Astrocyte (in vitro differentiated cells and primary cell): ENCODE results near the gene TP53. TPM values are rescaled to one million over a fixed set of nuclear protein-coding genes. Genes with fewer than 3 reads are reported as not detected.

Experiments
- DNase-seq: peaks from one replicate; pipeline ENCODE4 v3.0.0-alpha.2; 2010; ENCODE audit warnings: low read depth
- FAIRE-seq: peaks from 2 replicates; lab custom pipeline; 2011; peaks lifted over from hg19 to GRCh38; lab: Jason Lieb, UNC
- H2AFZ ChIP-seq: 2 replicates; pipeline ENCODE4 v1.6.0; 2012; ENCODE audit warnings: low read depth, low read length, inconsistent platforms
- H3K27ac ChIP-seq: 2 replicates; pipeline ENCODE4 v1.5.1; 2011; ENCODE audit warnings: low read depth, low read length, inconsistent platforms
- H3K27me3 ChIP-seq: 2 replicates; pipeline ENCODE4 v1.6.0; 2011; ENCODE audit warnings: low read length, inconsistent platforms; ENCODE audit not compliant: insufficient read depth
- H3K36me3 ChIP-seq: 2 replicates; pipeline ENCODE4 v1.5.1; 2011; ENCODE audit warnings: low read length, inconsistent platforms; ENCODE audit not compliant: insufficient read depth
- H3K4me1 ChIP-seq: 2 replicates; pipeline ENCODE4 v1.5.1; 2011; ENCODE audit warnings: low read length, inconsistent platforms; ENCODE audit not compliant: insufficient read depth
- H3K4me2 ChIP-seq: 2 replicates; pipeline ENCODE4 v1.6.0; 2012; ENCODE audit warnings: low read length, inconsistent platforms
- H3K4me3 ChIP-seq: 2 replicates; pipeline ENCODE4 v1.5.1; 2011; ENCODE audit warnings: low read depth, mild to moderate bottlenecking, low read length, inconsistent platforms; ENCODE audit not compliant: insufficient read depth
- H3K79me2 ChIP-seq: 2 replicates; pipeline ENCODE4 v1.6.0; 2012; ENCODE audit warnings: mild to moderate bottlenecking, low read length, inconsistent platforms; ENCODE audit not compliant: insufficient read depth
- H3K9ac ChIP-seq: 2 replicates; pipeline ENCODE4 v1.6.0; 2012; ENCODE audit warnings: mild to moderate bottlenecking, low read length, inconsistent platforms
- H3K9me3 ChIP-seq: 2 replicates; pipeline ENCODE4 v1.5.1; 2012; ENCODE audit warnings: low read depth, mild to moderate bottlenecking, low read length, inconsistent platforms; ENCODE audit not compliant: insufficient read depth
- H4K20me1 ChIP-seq: 2 replicates; pipeline ENCODE4 v1.6.0; 2012; ENCODE audit warnings: low read length, inconsistent platforms; ENCODE audit not compliant: insufficient read depth
- H3K27ac Mint-ChIP-seq: one replicate; pipeline ENCODE4 v1.8.0; 2021; ENCODE audit warnings: mild to moderate bottlenecking, mixed read lengths; ENCODE audit not compliant: unreplicated experiment
- H3K27me3 Mint-ChIP-seq: one replicate; pipeline ENCODE4 v1.8.0; 2021; ENCODE audit warnings: low read depth, mixed read lengths; ENCODE audit not compliant: unreplicated experiment
- H3K36me3 Mint-ChIP-seq: one replicate; pipeline ENCODE4 v1.8.0; 2021; ENCODE audit warnings: low read depth, mixed read lengths; ENCODE audit not compliant: unreplicated experiment
- H3K4me1 Mint-ChIP-seq: one replicate; pipeline ENCODE4 v1.8.0; 2021; ENCODE audit warnings: low read depth, mixed read lengths; ENCODE audit not compliant: unreplicated experiment
- H3K4me3 Mint-ChIP-seq: one replicate; pipeline ENCODE4 v1.8.0; 2021; ENCODE audit warnings: mild to moderate bottlenecking, moderate library complexity, mixed read lengths; ENCODE audit not compliant: unreplicated experiment
- H3K9me3 Mint-ChIP-seq: one replicate; pipeline ENCODE4 v1.8.0; 2021; ENCODE audit warnings: mild to moderate bottlenecking, mixed read lengths; ENCODE audit not compliant: unreplicated experiment
- CTCF ChIP-seq: IDR thresholded peaks from 2 replicates; pipeline ENCODE4 v1.5.1; 2011; ENCODE audit warnings: low read depth, mild to moderate bottlenecking, inconsistent platforms, low read length, moderate library complexity; ENCODE audit not compliant: insufficient read depth
- EZH2 ChIP-seq: IDR thresholded peaks from 2 replicates; pipeline ENCODE4 v1.6.1; 2012; ENCODE audit warnings: mild to moderate bottlenecking, low read length, inconsistent platforms; ENCODE audit not compliant: insufficient read depth
- total RNA-seq: library from RNA; stranded (reverse); gene quantifications from 2 replicates; pipeline ENCODE4 v1.2.1, GENCODE V29; 2021

The TP53 gene
- total RNA-seq, 1 donor from 2014 or later = 94.4 TPM

DNA sequence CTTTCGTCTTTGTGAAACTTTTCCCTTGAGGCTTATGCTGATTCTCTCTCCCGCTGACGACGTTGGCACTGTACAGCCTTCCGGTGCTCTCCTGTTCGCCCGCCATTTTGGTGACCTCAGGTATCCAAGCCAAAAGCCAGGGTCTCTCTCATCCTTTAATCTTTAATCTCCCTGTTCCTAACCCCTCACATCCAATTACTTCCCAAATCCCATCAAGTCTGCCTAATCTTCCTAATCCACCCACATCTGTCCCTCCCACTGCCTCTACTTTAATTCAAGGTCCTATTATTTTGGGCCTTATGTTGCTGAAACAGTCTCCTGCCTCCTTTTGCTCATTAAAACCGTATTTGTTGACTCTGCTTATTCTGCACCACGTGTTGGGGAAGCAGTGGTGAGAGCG lies 8.3 kb upstream of the TP53 start:
- no peak overlapping the region for H3K27ac Mint-ChIP-seq
- FAIRE-seq = no peak
- Histone ChIP-seq H3K4me1 (no peaks in the 10 kb centered on the region), H4K20me1 (no peaks in the 10 kb centered on the region), H3K27ac (no peak overlapping the region), H3K9me3 (no peaks in the 10 kb centered on the region), H3K9ac (no peak overlapping the region), H3K27me3 (no peaks in the 10 kb centered on the region), H3K4me3 (no peak overlapping the region), H3K36me3 (peaks cover 5% of the 10 kb centered on the region), H3K79me2 (no peaks in the 10 kb centered on the region), H3K4me2 (no peak overlapping the region), H2AFZ (no peak overlapping the region)
- peaks cover 18% of the 10 kb centered on the region for H3K36me3 Mint-ChIP-seq
- no peaks in the 10 kb centered on the region for H3K27me3 Mint-ChIP-seq
- H3K9me3 Mint-ChIP-seq = no peaks in the 10 kb centered on the region
- no peak for DNase-seq
- H3K4me3 Mint-ChIP-seq = no peak overlapping the region
- TF ChIP-seq CTCF = no peak
- TF ChIP-seq EZH2 = no peak
- H3K4me1 Mint-ChIP-seq = no peaks in the 10 kb centered on the region

DNA sequence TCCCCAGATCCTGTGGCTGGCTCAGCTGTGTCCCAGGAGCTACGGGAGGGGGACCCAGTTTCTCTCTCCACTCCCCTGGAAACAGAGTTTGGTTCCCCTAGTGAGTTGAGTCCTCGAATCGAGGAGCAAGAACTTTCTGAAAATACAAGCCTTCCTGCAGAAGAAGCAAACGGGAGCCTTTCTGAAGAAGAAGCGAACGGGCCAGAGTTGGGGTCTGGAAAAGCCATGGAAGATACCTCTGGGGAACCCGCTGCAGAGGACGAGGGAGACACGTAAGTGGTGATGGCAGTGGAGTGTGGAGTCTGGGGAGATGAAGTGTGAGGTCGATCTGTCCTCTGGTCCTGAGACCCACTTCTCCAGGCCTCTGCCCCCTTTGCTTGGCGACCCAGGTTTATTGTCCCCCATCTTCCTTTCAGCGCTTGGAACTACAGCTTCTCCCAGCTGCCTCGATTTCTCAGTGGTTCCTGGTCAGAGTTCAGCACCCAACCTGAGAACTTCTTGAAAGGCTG lies 1.6 kb upstream of the TP53 start:
- no peak for TF ChIP-seq EZH2
- no peak for TF ChIP-seq CTCF
- Mint-ChIP-seq H3K9me3 (no peaks in the 10 kb centered on the region), H3K36me3 (peaks cover 11% of the 10 kb centered on the region), H3K4me3 (peak overlapping the region; percentile 95), H3K27ac (peak overlapping the region; percentile 75), H3K27me3 (no peaks in the 10 kb centered on the region), H3K4me1 (peaks cover 6% of the 10 kb centered on the region)
- Histone ChIP-seq H3K27ac (peak overlapping the region; percentile 44), H3K4me3 (peak overlapping the region; percentile 99), H2AFZ (peak overlapping the region; percentile 77), H3K79me2 (peaks cover 51% of the 10 kb centered on the region), H3K9ac (peak overlapping the region; percentile 91), H3K27me3 (no peaks in the 10 kb centered on the region), H3K4me1 (peaks cover 23% of the 10 kb centered on the region), H3K9me3 (no peaks in the 10 kb centered on the region), H3K4me2 (peak overlapping the region; percentile 92), H3K36me3 (no peaks in the 10 kb centered on the region), H4K20me1 (peaks cover 20% of the 10 kb centered on the region)
- no peak for FAIRE-seq
- DNase-seq = no peak
